ENCODE measurements around the gene HIVEP2.

HIVEP2 gene

GRCh38 chr6:142765306-142765705 is 179.7 kb downstream of the HIVEP2 start:
- DNase-seq = no peak

- DNase-seq = no peak
Measured at GRCh38 chr6:142764311-142764710, 180.7 kb downstream of the HIVEP2 start.

- no peak for DNase-seq
Measured at GRCh38 chr6:142763205-142763604, 181.8 kb downstream of the HIVEP2 start.

- DNase-seq = no peak
Measured at GRCh38 chr6:142761756-142762155, 183.2 kb downstream of the HIVEP2 start.

GRCh38 chr6:142760152-142760551 is 184.8 kb downstream of the HIVEP2 start:
- DNase-seq = no peak

- DNase-seq = no peak
Measured at GRCh38 chr6:142758629-142759025, 186.3 kb downstream of the HIVEP2 start.

GRCh38 chr6:142757852-142758628 is 186.9 kb downstream of the HIVEP2 start:
- no peak for DNase-seq

GRCh38 chr6:142756215-142756630 is 188.8 kb downstream of the HIVEP2 start:
- no peak for DNase-seq

GRCh38 chr6:142753196-142753595 is 191.8 kb downstream of the HIVEP2 start:
- DNase-seq = no peak

- no peak for DNase-seq
Measured at GRCh38 chr6:142752348-142752747, 192.6 kb downstream of the HIVEP2 start.

- no peak for DNase-seq
Measured at GRCh38 chr6:142751452-142751851, 193.5 kb downstream of the HIVEP2 start.

GRCh38 chr6:142750998-142751397 is 194.0 kb downstream of the HIVEP2 start:
- no peak for DNase-seq

GRCh38 chr6:142749556-142749955 is 195.4 kb downstream of the HIVEP2 start:
- DNase-seq = no peak

GRCh38 chr6:142746524-142746923 is 198.5 kb downstream of the HIVEP2 start:
- DNase-seq = no peak

- no peak for DNase-seq
Measured at GRCh38 chr6:142744836-142745235, 200.1 kb downstream of the HIVEP2 start.

GRCh38 chr6:142740449-142740848 is 204.5 kb downstream of the HIVEP2 start:
- no peak for DNase-seq

GRCh38 chr6:142738731-142739130 is 206.2 kb downstream of the HIVEP2 start:
- DNase-seq = no peak

GRCh38 chr6:142738035-142738396 is 207.0 kb downstream of the HIVEP2 start:
- DNase-seq = no peak

GRCh38 chr6:142737368-142738034 is 207.5 kb downstream of the HIVEP2 start:
- no peak for DNase-seq

- no peak for DNase-seq
Measured at GRCh38 chr6:142735204-142735603, 209.8 kb downstream of the HIVEP2 start.

- DNase-seq = no peak
Measured at GRCh38 chr6:142732790-142733189, 212.2 kb downstream of the HIVEP2 start.

- DNase-seq = no peak
Measured at GRCh38 chr6:142731611-142732010, 213.4 kb downstream of the HIVEP2 start.

GRCh38 chr6:142729618-142730017 is 215.4 kb downstream of the HIVEP2 start:
- no peak for DNase-seq

- no peak for DNase-seq
Measured at GRCh38 chr6:142728910-142729481, 216.0 kb downstream of the HIVEP2 start.

Data from NCI-H2081 treated with DMSO at 0.1 percent for 48 hours (cell line).